GM12873 (cell line): ENCODE results near the gene CCNG1.

Source experiments
- TF ChIP-seq, protein P1 (sequence below): IDR thresholded peaks from 2 replicates; pipeline ENCODE4 v1.5.1; 2012; ENCODE audit warnings: low read depth, mild to moderate bottlenecking, moderate library complexity, low read length, control low read depth; ENCODE audit not compliant: insufficient read depth; ENCODE audit errors: missing control alignments

Gene CCNG1

GRCh38 chr5:163407034-163407655 lies 30.2 kb upstream of the CCNG1 start:
- TF ChIP-seq, protein P1, sequence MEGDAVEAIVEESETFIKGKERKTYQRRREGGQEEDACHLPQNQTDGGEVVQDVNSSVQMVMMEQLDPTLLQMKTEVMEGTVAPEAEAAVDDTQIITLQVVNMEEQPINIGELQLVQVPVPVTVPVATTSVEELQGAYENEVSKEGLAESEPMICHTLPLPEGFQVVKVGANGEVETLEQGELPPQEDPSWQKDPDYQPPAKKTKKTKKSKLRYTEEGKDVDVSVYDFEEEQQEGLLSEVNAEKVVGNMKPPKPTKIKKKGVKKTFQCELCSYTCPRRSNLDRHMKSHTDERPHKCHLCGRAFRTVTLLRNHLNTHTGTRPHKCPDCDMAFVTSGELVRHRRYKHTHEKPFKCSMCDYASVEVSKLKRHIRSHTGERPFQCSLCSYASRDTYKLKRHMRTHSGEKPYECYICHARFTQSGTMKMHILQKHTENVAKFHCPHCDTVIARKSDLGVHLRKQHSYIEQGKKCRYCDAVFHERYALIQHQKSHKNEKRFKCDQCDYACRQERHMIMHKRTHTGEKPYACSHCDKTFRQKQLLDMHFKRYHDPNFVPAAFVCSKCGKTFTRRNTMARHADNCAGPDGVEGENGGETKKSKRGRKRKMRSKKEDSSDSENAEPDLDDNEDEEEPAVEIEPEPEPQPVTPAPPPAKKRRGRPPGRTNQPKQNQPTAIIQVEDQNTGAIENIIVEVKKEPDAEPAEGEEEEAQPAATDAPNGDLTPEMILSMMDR: no peak

DNA sequence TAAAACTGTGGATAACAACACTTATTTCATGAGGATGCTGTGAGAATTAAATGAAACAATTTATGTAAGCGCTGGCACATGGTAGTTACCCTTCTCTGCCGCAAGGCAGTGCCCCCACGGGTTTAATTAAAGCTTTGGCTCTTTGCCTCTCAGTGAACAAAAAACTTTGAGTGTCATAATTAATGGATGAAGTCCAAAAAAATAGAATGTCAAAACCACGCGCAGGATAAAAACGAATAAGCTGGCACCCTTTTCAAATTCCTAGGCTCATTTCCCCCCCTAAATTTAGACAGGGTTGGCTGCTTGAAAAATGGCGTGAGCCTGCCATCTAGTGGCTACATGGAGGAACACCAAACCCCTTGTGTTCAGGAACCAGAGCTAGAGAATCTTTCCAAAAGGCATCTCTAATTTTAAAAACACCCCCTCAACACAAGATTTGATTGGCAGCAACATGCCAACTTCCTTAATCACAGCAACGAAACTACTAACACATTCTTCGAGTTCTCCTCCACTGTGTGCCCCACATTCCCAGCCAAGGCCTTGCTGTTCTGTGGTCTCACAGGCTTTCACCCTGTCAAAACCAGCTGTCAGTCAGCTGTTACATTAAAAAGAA lies 29.0 kb upstream of the CCNG1 start:
- TF ChIP-seq, protein P1: peak; percentile 86

GRCh38 chr5:163409384-163409783 lies 28.0 kb upstream of the CCNG1 start:
- TF ChIP-seq, protein P1: no peak

GRCh38 chr5:163410505-163410904 lies 26.9 kb upstream of the CCNG1 start:
- TF ChIP-seq, protein P1: no peak

- TF ChIP-seq, protein P1: no peak
These were observed 12.6 kb upstream of the CCNG1 start for GRCh38 chr5:163424836-163425235.

DNA sequence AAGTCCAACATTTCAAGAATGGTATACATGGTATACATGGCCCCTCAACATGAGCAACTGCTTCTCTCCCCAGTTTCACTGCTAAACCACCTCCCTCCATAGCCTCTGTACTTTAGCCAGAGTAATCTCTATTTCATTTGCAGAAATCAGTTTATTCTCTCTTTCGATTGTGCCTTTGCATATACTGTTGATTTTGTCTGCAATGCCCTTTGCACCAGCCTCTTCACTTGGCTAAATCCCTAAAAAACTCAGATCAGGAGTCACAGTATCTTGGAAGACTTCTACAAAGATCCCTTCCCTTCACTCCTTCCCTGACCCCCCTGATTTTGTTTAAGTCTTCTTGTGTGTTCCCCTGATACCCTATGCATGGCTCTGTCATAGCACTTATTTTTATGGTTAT lies 4.9 kb upstream of the CCNG1 start:
- TF ChIP-seq, protein P1: no peak

DNA sequence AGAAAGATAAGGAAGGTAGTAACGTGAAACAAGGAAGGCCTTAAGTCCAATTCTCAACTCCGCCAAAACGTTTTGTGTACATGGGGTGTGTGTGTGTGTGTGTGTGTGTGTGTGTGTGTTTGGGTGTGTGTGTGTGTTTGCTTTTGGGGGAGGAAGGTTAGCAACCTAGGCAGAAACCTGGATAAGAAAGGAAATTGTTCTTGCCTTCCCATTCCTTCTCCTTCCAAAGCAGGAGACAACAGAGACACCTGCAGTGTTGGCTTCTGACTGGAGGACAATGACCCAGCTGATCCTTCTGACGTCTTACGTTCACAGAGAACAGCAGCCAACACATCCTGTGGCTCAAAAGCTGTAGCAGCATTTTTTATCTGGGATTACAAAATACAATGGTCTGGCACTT lies 4.1 kb upstream of the CCNG1 start:
- TF ChIP-seq, protein P1: no peak
